ENCODE data around the gene ZNF451.
A peak's percentile ranks its signal among the peaks of the same experiment; 100 is the strongest.

ZNF451 gene

DNA sequence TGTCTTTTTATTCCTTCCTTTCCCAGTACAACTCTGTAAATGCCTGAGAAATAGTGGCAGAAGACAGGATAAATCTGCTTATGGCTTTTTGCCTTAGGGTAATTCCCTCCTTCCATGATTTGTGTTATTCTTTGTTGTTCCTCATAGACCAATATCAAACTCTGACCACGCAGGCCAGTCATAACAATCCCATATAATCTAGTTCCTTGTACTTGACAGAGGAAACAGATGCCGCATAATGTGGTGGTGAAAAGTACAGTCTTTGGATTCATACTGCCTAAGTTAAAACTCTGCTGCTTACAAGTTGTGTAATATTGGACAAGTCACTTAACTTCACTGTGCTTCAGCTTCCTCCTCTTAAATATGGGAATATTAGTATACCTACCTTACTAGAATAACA, 74.0 kb downstream of the ZNF451 start:
- no peak for DNase-seq

DNA sequence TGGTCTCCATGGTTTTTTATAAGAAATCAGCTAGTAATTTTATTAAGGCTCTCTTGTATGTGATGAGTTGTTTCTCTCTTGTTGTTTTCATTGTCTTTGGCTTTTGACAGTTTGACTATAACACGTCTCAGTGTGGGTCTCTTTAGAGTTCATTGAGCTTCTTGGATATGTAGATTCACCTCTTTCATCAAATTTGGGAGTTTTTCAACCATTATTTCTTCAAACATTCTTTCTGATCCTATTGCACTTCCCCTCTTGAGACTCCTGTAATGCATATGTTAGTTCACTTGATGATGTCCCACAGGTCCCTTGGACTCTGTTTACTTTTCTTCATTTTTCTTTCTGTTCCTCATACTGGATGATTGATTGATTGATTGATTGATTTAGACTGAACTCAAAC, 75.1 kb downstream of the ZNF451 start:
- no peak for DNase-seq

DNA sequence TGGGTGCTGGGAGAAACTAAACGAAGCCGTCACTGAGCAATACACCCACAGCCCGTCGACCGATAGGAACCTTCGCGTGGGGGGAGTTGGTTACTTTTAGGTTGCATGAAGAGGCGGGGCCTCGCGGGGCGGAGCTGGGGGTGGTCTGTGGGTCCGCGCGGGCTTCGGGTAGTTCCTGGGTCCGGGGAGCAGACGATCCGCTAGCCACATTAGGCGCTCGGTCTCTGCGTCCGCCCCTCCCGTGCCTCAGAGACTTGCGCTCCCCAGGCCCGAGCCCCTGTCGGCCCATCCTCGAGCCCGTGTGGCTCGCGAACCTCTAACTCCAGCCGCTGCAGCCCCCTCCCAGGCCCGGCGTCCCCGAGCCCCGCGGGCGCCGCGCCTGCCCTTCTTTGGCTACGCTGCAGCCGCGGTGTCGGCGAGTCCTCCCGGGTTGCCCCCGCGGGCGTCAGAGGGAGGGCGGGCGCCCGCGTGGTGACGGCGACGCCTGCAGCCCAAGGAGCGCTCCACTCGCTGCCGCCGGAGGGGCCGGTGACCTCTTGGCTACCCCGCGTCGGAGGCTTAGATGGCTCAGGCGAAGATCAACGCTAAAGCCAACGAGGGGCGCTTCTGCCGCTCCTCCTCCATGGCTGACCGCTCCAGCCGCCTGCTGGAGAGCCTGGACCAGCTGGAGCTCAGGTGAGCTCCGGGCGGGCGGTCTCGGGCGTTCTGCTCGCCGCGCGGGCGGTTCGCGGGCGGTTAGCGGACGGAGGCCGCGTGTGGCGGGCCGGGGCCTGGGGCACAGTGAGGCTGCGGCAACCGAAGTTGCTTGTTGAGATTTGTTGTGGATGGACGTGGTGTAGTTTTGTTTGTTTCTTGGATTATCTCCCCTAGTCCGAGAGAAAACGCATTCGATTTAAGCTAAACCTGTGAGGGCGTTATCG, 82.4 kb downstream of the ZNF451 start, which contains the start of gene BAG2:
BAG2 (plus strand) TSS at position 191 of the 920 bp plus-strand sequence; CDS start at position 563, 372 bp downstream.
- DNase-seq, result peak; percentile 94

DNA sequence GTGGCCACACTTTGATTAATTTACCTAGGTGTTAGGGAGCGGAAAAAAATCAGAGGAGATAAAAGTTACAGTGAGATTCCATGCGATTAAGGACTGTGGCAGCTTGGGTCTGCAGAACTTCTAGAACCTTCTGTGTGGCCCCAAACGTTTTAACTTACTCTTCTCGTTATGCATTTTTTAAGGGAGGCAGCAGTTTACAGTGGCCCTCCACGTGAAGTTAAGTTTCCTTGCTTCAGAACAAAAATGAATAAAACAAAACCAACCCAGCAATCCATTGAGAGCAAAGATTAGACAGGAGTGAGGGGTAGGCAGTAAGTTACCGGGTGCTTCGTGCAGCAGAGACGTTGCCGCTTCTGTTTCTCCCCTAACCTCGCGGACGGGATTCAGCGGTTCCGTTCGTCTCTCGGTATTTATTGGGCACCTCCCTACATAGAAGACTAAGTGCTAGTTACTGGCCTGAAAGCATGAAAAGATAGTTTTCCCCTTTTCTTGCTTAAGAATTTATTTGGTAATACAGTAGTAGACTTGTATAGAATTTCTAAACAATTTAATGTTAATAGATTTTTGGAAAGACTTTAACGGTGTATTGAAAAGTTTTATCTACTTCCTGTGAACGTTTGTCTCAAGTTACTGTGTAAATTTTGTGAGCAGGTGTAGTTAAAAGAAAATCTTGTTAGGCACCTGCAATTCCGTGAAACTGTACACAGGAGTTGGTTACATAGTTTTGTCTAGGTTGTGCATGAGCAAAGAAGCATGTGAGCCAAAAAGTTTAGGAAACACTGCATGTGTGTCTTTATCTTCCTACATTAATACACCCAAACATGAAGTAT, 83.3 kb downstream of the ZNF451 start:
- DNase-seq, result peak; percentile 12

DNA sequence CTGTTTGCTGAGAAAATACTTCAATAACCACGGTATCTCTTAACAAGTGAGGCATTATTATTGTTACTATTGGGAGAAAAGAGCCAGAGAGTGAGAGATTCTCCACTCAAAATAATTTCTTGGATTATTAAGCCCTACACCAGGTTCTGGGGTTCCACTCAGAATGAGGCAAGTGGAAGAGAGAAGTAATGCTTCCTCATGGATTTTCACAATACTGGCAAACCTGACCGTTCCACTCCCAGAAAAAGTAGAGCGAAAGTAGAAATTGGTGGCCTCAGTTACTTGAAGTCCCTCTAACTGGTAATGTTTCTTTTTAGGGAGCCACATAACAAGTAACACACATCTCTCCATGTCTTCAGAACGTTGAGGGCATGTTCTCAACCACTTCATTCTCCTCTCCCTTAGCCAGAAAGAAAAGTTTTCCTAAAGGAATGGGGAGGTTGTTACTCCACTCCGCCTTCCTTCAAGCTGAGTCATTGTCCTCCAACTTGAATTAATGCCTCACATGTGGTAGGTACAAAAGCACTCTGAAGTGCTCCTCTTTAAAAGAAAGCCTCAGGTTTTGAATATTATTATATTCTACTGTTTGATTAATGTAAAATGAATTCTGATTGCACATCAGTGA, 84.0 kb downstream of the ZNF451 start:
- no peak for DNase-seq

DNA sequence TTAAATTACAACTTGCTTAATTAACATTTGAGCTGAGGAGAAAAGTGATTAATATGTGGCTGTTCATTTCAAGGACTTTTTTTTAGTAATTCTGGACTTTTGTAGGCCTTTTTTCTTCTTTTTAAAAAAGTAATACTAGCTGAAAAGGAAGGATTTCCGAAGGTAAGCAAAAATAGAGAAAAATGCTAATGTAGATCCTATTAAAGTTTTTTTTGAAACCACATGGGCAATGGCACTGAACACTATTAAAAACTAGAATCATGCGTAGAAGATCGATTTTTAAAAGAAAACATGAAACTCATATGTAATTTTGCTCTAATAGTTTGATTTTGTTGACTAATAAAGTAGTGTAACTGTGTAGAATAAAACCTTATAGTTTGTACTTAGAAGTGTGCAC, 84.5 kb downstream of the ZNF451 start:
- no peak for DNase-seq

DNA sequence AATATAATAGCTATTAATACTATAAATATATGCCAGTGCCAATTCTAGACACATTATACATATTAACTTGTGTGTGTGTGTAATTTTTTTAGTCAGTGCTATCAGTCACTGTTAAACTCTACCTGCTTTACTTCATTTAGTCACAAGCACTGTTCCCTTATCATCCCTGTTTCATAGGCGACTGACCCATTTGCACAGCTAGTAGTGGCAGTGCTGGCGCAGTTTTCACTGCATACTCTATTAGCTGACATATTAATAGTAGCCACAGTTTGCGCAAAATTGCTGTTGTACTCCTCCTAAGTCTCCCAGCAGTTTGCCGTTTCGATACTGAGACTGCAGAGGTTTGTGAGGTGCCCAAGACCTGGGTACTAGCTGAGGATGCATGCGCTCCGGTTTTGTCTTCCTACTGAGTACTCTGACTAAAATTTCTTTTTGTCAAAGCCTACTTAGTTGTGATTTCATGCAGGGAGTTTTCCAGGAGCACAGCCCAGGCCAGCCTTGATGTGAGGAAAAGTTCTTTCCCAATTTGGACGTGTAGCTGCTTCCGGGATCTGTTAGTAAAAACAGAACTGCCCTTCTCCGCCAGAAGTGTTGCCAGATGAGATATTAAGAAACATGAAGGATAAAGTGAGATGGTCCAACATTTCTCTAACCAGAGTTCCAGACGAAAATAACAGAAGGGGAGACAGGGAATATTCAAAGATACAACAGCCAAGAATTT, 87.7 kb downstream of the ZNF451 start:
- no peak for DNase-seq

DNA sequence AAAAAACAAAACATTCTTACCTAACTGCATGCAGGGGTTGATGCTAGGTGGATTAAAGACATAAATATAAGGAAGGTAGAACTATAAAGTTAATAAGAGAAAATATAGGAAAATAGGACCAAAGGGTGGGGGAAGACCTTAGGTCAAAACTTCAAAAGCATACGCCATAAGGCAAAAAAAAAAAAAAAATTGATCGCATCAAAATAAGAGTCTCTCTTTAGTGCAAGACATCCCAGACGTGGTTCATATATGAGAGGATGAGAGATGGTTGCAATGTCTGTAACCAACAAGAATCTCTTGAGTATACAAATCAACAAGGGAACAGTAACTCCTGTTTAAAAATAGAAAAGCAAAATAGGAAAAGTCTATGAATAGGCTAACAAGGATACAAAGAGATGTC, 90.6 kb downstream of the ZNF451 start:
- no peak for DNase-seq

DNA sequence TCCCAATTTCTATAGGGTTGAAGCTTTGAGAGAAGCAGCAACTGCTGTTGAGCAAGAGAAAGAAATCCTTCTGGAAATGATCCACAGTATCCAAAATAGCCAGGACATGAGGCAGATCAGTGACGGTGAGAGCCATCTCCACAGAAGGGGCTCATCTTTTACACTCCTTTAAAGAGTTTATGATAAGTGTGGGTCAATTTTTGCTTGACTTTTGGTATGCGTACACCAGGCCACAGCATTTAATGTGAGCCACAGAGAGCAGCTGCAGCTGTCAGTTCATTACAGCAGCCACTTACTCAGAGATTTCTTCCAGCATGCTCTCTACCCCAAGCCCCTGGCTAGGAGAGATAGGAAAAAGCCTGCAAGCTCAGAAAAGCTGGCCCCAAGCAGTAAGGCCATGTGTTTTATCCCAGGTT, 92.0 kb downstream of the ZNF451 start:
- no peak for DNase-seq

DNA sequence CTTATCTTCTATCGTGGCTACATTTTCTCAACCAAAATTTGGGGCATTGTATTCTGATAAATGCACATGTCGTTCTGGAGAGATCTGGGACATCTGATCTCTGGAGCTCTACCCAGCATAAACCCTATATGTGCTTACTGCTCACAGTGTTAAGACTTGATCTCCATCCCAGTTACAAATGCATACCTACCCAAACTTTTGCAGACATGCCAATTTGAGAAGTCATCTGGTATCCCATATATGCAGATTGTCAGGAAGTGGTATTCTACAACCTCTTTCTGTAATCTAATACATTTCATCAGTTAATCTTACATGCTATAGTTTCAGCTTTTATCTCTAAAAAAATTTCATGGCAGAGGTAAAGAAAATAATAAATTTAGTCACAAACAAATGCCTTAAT, 93.3 kb downstream of the ZNF451 start:
- no peak for DNase-seq

DNA sequence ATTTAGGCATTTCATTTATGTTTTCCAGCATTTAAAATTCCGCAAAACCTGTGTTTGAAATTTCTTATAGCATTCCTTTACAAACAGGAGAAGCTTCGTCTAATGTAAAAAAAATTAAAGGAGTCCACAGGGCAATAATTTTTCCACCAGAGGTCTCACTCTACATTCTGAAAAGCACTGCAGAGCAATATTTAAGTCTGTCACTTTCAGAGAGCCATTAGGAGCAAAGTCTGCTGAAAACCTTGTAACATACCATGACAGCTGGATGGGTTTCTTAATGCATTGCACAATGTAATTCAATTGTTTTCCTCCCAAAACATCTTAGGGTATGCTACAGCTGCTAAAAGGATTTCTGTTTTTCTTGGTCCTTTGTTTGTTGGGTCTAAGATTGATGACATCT, 100.2 kb downstream of the ZNF451 start:
- DNase-seq, result no peak

DNA sequence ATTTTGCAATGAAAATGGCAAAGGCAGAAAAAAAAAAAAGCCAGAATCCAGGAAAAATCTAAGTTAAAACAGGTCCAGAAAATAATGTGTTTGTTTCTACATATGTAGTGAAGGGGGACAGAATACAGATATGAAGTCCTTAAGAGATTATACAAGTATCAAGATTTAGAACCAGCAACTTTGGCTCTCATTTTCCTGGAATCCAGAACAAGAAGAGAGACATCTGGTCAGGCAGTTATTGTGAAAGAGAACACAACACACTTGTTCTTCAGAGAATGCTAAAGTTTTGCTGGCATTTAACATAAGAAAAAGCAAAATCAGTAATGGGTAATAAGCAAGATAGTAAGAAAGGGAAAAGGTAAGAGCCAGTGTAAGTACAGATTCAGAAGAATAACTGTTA, 103.2 kb downstream of the ZNF451 start:
- DNase-seq, result no peak

DNA sequence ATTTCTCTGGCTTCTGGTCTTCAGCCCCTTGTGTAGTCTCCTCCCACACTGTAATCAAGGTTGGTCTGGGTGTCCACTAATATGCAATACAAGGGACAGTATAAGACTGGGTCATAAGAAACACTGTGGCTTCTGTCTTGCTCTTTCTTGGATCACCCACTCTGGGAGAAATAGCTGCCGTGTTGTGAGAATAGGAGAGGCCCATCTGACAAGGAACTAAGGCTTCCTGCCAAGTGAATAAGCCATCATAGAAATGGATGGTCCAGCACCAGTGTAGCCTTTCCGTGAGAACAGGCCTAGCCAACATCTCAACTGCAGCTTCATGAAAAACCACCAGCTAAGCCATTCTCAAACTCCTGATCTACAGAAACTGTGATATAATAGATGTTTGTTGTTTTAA, 105.5 kb downstream of the ZNF451 start:
- DNase-seq, result no peak

DNA sequence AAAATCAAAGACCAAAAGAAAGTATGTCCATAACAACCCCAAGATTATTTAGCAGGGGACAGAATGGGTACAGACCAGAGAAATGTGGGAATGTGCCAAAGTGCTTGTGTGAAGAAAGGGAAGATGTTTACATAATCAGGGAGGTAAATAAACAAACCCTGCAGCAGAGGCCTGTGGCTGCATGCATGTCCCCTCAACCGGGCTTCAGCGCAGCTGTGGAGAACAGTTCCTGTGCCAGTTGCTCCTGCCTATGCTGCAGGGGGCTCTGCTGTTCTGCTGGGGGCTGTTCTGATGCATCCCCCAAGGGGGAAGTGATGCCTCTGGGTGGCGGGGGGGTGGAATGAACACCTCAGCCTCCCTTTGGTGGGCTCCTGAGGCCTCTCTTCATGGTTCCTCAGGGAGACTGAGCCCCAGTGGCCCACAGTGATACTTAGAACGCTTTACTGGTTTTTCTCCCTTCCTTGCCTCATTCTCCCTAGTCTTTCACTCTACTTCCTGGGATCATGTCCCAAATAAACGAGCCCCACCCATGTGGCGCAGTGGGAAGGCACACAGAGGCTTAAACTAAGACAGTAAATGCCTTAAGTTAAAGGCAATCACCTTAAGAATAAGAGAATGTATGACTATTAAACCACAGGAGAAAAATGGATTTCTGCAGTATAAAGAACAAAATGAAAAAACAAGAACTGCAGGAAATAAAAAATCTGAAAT, 109.1 kb downstream of the ZNF451 start:
- DNase-seq, result no peak

DNA sequence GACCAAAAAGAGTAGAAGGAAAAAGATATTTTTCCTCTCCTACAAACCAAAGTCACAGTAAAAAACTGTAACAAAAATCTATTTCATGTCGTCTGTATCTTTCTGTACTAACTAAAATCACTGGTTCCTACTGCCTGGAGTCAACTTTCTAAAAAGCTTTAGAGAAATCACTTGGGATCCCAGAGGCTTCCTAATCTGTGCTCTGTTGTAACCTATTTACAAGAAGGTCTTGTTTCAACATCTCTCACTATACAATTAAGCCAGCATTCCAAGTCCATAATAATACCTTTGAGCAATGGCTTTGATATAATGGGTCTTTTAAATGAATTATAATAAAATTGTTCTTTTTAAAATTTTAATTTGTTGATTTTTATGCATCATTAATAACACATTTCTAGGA, 111.7 kb downstream of the ZNF451 start:
- DNase-seq, result no peak

DNA sequence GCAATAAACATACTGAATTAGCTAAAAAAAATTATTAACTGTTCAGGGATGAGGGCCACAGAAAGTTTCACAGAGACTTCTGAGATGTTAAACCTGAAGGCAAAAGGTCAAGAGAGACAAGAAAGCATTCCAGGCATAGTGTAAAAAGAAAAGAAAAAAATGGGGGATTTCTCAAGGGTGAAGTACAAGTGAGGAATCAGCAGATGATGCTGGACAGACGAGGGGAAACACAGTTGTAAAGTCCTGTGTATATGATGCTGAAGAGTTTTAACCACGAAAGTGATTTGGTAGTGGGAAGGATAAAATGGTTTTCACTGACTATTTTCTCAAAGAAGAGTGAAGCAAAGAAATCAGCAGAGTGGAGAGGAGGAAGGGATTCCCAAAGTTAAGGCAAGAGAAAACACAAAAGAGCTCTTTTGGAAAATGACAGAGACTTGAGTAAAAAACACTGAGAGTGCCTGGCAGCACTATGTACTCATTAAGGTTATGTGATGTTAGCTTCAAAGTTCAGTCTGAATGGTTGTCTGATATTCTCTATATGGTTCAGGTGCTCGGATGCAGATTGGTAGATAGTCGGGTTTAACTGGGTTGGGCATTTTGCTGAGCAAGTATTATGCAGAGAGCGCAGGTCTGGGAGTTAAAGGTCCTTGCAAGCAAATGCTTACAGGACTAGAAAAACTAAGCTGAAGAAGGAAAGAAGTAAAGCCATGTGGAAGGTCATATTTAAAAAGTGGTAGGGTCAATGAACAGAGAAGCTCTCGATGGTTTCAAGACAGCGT, 115.8 kb downstream of the ZNF451 start:
- DNase-seq, result no peak

DNA sequence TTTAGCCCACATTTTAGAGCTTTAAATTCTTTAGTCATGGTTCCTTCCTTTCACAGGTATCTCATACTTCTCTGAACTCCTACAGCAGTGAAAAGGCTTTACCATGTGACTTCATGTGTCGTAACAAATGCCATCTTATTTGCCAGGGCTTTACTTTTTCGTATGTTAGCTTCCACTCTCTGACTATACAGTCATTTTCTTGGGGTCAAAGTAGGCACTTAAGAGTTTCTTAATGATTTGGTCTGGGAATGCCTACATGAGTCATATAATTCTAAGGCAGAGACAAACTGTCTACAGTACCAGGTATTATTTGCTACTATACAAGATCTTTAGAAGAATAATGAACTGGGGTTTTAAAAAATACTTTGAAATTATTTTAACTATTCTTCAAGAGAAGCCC, 117.2 kb downstream of the ZNF451 start:
- no peak for DNase-seq

DNA sequence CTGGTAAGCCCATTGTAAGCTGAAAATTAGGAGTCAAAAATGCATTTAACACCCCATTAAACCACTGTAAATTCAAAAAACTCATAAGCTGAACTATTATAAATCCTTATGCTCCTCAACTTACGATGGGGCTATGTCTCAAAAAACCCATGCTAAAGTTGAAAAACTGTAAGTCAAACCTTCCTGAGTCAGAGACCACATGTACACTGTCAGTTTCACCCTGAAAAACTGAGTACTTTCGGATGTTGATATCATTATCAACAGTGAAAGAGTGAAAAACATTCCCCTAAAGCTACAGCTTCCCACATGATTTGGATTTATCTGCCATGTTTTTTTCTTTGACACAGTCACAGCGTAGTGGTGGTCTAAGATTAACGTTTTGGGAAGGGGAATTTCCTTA, 117.9 kb downstream of the ZNF451 start:
- DNase-seq, result no peak

DNA sequence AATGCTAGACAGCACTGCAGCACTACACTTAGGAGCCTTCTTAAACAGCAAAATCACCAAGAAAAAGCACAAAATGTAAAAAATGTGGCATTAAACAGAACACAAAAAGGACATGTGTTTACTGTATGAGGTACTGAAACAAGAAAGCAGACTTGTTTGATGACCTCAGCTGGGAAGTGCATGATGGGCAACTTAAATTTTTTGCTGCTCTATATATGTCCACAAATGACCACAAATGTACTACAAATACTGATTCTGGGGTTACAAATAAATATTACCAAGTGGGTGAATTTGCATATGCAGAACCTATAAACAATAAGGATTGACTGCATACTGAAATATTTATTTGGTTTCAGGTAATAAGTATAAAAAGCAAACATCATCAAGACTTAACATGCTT, 119.0 kb downstream of the ZNF451 start:
- no peak for DNase-seq

DNA sequence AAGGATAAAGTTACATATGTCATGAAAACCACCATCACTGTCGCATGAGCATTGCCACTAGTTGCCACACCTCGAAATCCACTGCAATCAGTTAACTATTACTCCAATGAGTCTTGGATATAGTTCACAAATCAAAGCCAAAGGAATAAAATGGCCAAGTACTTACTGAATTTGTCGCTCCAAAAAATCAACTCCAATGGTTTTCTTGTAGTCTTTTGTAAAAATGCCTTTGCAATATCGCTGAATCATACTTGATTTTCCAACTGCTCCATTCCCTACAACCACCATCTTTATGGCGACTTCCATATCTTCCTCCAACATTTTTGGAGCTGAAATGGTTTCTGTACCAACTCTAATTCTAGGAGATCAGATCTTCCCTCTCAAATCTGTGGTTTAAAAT, 120.1 kb downstream of the ZNF451 start:
- DNase-seq, result no peak

DNA sequence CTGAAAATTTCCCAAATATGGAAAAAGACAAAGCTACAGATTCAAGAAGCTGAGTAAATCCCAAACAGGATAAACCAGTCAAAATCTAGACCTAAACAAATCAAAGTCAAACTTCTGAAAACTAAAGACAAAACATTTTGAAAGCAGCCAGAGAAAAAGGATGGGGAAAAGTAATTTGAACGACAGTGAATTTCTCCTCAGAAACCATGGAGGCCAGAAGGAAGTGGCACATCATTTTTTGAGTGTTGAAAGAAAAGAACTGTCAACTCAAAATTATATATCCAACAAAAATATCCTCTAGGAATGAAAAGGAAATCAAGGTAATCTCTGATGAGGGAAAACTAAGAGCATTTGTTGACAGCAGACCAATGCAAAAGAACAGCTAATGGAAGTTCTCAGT, 125.3 kb downstream of the ZNF451 start:
- no peak for DNase-seq
